Measurements from ENCODE around the gene ADK.
A peak's percentile ranks its signal among the peaks of the same experiment; 100 is the strongest.

ADK gene

GRCh38 chr10:74662635-74663034 lies 511.6 kb downstream of the ADK start:
- DNase-seq (ENCODE audit: low spot score in 2 of 2) (no peak), ATAC-seq (no peak)
- Mint-ChIP-seq H3K36me3 (no peaks in the 10 kb centered on the region), H3K4me3 (no peak overlapping the region), H3K27ac (no peak overlapping the region), H3K9me3 (no peaks in the 10 kb centered on the region), H3K4me1 (no peaks in the 10 kb centered on the region)

- no peaks in the 10 kb centered on the region for H3K9me3 Mint-ChIP-seq
- no peaks in the 10 kb centered on the region for H3K4me1 Mint-ChIP-seq
- peaks cover 25% of the 10 kb centered on the region for H3K36me3 Mint-ChIP-seq
- no peak overlapping the region for H3K27ac Mint-ChIP-seq
- ATAC-seq = no peak
- no peak overlapping the region for H3K4me3 Mint-ChIP-seq
- DNase-seq (ENCODE audit: low spot score in 2 of 2) = no peak
Measured at GRCh38 chr10:74669210-74669609, 518.2 kb downstream of the ADK start.

- no peak for ATAC-seq
- Mint-ChIP-seq H3K36me3 (peaks cover 28% of the 10 kb centered on the region), H3K4me3 (no peak overlapping the region), H3K9me3 (no peaks in the 10 kb centered on the region), H3K4me1 (no peaks in the 10 kb centered on the region), H3K27ac (no peak overlapping the region)
- no peak for DNase-seq (ENCODE audit: low spot score in 2 of 2)
Measured at GRCh38 chr10:74671716-74672115, 520.7 kb downstream of the ADK start.

- DNase-seq (ENCODE audit: low spot score in 2 of 2) = no peak
- H3K36me3 Mint-ChIP-seq = peaks cover 28% of the 10 kb centered on the region
- H3K4me3 Mint-ChIP-seq = no peak overlapping the region
- H3K9me3 Mint-ChIP-seq = no peaks in the 10 kb centered on the region
- H3K4me1 Mint-ChIP-seq = no peaks in the 10 kb centered on the region
- no peak for ATAC-seq
- no peak overlapping the region for H3K27ac Mint-ChIP-seq
Measured at GRCh38 chr10:74672430-74673165, 521.6 kb downstream of the ADK start.

- H3K27ac Mint-ChIP-seq = no peak overlapping the region
- H3K9me3 Mint-ChIP-seq = no peaks in the 10 kb centered on the region
- DNase-seq (ENCODE audit: low spot score in 2 of 2) = no peak
- peaks cover 34% of the 10 kb centered on the region for H3K36me3 Mint-ChIP-seq
- H3K4me1 Mint-ChIP-seq = no peaks in the 10 kb centered on the region
- ATAC-seq = no peak
- no peak overlapping the region for H3K4me3 Mint-ChIP-seq
Measured at GRCh38 chr10:74674927-74675326, 523.9 kb downstream of the ADK start.

GRCh38 chr10:74675484-74675883 lies 524.5 kb downstream of the ADK start:
- ATAC-seq = no peak
- no peaks in the 10 kb centered on the region for H3K9me3 Mint-ChIP-seq
- DNase-seq (ENCODE audit: low spot score in 2 of 2) = no peak
- H3K27ac Mint-ChIP-seq = peak overlapping the region; percentile 67
- no peak overlapping the region for H3K4me3 Mint-ChIP-seq
- peaks cover 34% of the 10 kb centered on the region for H3K36me3 Mint-ChIP-seq
- H3K4me1 Mint-ChIP-seq = no peaks in the 10 kb centered on the region

GRCh38 chr10:74677951-74678350 lies 526.9 kb downstream of the ADK start:
- ATAC-seq (no peak), DNase-seq (ENCODE audit: low spot score in 2 of 2) (no peak)
- no peaks in the 10 kb centered on the region for H3K9me3 Mint-ChIP-seq
- H3K4me3 Mint-ChIP-seq = no peak overlapping the region
- no peaks in the 10 kb centered on the region for H3K4me1 Mint-ChIP-seq
- no peak overlapping the region for H3K27ac Mint-ChIP-seq
- peaks cover 20% of the 10 kb centered on the region for H3K36me3 Mint-ChIP-seq

- H3K27ac Mint-ChIP-seq = no peak overlapping the region
- H3K4me3 Mint-ChIP-seq = no peak overlapping the region
- no peaks in the 10 kb centered on the region for H3K9me3 Mint-ChIP-seq
- H3K4me1 Mint-ChIP-seq = no peaks in the 10 kb centered on the region
- DNase-seq (ENCODE audit: low spot score in 2 of 2) (no peak), ATAC-seq (peak; percentile 73)
- peaks cover 5% of the 10 kb centered on the region for H3K36me3 Mint-ChIP-seq
Measured at GRCh38 chr10:74681917-74682627, 531.1 kb downstream of the ADK start.

- ATAC-seq (no peak), DNase-seq (ENCODE audit: low spot score in 2 of 2) (no peak)
- Mint-ChIP-seq H3K27ac (peak overlapping the region; percentile 50), H3K36me3 (peaks cover 5% of the 10 kb centered on the region), H3K4me3 (no peak overlapping the region), H3K4me1 (no peaks in the 10 kb centered on the region), H3K9me3 (no peaks in the 10 kb centered on the region)
Measured at GRCh38 chr10:74683067-74683466, 532.0 kb downstream of the ADK start.

- Mint-ChIP-seq H3K4me3 (no peak overlapping the region), H3K9me3 (no peaks in the 10 kb centered on the region), H3K27ac (peak overlapping the region; percentile 50), H3K36me3 (no peaks in the 10 kb centered on the region), H3K4me1 (no peaks in the 10 kb centered on the region)
- DNase-seq (ENCODE audit: low spot score in 2 of 2) (no peak), ATAC-seq (no peak)
Measured at GRCh38 chr10:74683621-74684364, 532.8 kb downstream of the ADK start.

GRCh38 chr10:74684462-74684861 lies 533.4 kb downstream of the ADK start:
- Mint-ChIP-seq H3K9me3 (no peaks in the 10 kb centered on the region), H3K27ac (no peak overlapping the region), H3K4me1 (no peaks in the 10 kb centered on the region), H3K4me3 (no peak overlapping the region), H3K36me3 (no peaks in the 10 kb centered on the region)
- ATAC-seq (no peak), DNase-seq (ENCODE audit: low spot score in 2 of 2) (no peak)

- H3K36me3 Mint-ChIP-seq = no peaks in the 10 kb centered on the region
- H3K9me3 Mint-ChIP-seq = no peaks in the 10 kb centered on the region
- H3K27ac Mint-ChIP-seq = no peak overlapping the region
- ATAC-seq (no peak), DNase-seq (ENCODE audit: low spot score in 2 of 2) (no peak)
- no peak overlapping the region for H3K4me3 Mint-ChIP-seq
- no peaks in the 10 kb centered on the region for H3K4me1 Mint-ChIP-seq
Measured at GRCh38 chr10:74685564-74685963, 534.5 kb downstream of the ADK start.

GRCh38 chr10:74690393-74690792 lies 539.4 kb downstream of the ADK start:
- H3K4me1 Mint-ChIP-seq = no peaks in the 10 kb centered on the region
- ATAC-seq = no peak
- H3K4me3 Mint-ChIP-seq = no peak overlapping the region
- H3K36me3 Mint-ChIP-seq = no peaks in the 10 kb centered on the region
- no peak for DNase-seq (ENCODE audit: low spot score in 2 of 2)
- H3K27ac Mint-ChIP-seq = no peak overlapping the region
- H3K9me3 Mint-ChIP-seq = no peaks in the 10 kb centered on the region

GRCh38 chr10:74691164-74691563 lies 540.1 kb downstream of the ADK start:
- H3K9me3 Mint-ChIP-seq = no peaks in the 10 kb centered on the region
- no peaks in the 10 kb centered on the region for H3K4me1 Mint-ChIP-seq
- no peak overlapping the region for H3K27ac Mint-ChIP-seq
- DNase-seq (ENCODE audit: low spot score in 2 of 2) (no peak), ATAC-seq (no peak)
- no peak overlapping the region for H3K4me3 Mint-ChIP-seq
- no peaks in the 10 kb centered on the region for H3K36me3 Mint-ChIP-seq

- ATAC-seq = no peak
- H3K9me3 Mint-ChIP-seq = no peaks in the 10 kb centered on the region
Measured at GRCh38 chr10:74704629-74705357, 553.8 kb downstream of the ADK start.

More at GRCh38 chr10:74704629-74705357, 553.8 kb downstream of the ADK start:
- H3K4me1 Mint-ChIP-seq = no peaks in the 10 kb centered on the region
- H3K4me3 Mint-ChIP-seq = no peak overlapping the region
- H3K27ac Mint-ChIP-seq = no peak overlapping the region
- no peak for DNase-seq (ENCODE audit: low spot score in 2 of 2)
- peaks cover 20% of the 10 kb centered on the region for H3K36me3 Mint-ChIP-seq

All from stimulated activated effector memory CD8-positive, alpha-beta T cell treated with anti-CD3 and anti-CD28 coated beads, Interleukin-12 subunit alpha, Interleukin-12 subunit beta, amount 100 ng/mL, for 72 hours (primary cell).